Amniotic stem cell (primary cell): ENCODE measurements around the gene DLX2.
"Not testable (repeated sequence)": the region's sequence is repeated elsewhere in the genome, so short reads cannot be mapped to it uniquely, and the experiment has no call there.

Source experiments
- DNase-seq: peaks from one replicate; lab custom pipeline; 2025; lab: John Stamatoyannopoulos, UW

The DLX2 gene

DNA sequence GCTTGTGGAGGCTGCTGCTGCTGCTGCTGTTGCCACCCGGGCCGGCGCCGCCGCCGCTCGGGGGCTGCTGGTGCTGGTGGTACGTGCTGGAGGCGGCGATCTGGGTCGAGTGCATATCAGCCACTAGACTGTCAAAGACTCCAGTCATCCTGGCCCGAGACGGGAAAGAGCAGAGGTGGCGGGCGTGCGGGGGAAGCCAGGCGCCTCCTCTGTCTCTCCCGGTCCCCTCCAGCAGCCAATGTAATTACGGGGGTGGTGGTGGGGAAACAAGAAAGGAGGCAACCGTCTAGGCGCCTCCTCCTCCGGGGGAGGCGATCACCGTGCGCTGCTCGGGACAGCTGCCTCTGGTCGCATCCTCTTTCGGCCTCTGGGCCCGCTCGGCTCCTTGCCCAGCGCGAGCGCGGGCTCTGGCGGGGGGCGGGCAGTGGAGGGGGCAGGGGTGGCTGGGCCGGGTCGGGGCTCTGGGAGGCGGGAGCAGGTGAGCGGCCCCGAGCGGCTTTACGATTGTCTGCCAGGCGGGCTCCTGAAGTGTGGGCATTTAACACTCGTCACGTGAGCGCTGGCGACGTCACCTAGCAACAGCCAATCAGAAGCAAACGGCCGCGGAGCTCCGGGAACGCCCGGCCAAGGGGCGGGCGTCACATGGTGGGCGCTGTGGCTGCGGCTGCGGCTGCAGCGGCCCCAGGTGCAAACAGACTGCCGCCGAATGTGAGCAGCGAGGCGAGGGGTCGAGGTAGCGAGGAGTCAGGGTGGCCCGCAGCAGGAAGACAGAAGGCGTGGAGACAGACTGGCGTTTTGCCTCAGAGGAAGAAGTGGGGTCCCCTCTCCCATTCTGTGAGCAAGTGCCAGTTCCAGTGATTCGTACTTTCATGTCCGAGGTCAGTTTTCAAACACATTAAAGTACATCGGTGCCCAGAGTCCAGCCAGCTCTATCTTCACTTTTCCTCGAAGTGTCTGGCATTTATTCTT is at the start of gene DLX2:
DLX2 (minus strand) TSS at position 510 of the 969 bp plus-strand sequence; CDS start at position 148, 362 bp downstream.
- DNase-seq, result peak; percentile 91

DNA sequence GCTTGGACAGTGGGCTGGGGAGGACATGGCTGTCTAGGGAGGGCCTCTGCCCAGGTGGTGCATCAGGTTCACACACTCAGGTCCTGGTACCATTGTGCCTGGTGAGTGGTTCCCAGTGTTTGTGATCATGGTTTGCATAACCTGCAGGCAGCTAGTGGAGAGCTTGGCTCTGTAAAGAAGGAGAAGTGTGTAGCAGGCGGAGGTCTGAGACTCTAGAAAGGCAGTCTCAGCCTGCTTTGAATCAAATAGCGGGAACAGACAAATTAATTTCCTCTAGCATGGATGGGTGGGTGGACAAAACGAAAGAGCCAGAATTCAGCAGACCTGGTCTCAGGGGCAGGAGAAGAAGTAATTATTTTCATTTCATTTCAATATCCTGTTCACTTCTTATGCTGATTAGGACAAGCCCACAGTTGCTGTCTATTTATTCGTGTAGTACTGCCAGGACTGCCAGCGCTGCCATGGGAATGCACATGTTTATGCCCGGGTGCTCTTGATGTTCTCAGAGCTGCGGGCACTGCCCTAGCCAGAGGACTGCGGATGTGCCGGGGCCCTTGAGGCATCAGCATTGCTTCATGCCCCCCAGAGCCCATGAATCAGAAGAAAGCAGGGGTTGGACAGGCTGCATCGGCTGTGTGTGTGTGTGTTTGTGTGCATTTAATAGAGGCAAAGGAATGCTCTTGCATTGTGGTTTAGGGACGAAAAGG is 45.4 kb upstream of the DLX2 start:
- no peak for DNase-seq

GRCh38 chr2:172143817-172144216 is 41.1 kb upstream of the DLX2 start:
- no peak for DNase-seq

GRCh38 chr2:172138727-172139126 is 36.0 kb upstream of the DLX2 start:
- not testable (repeated sequence) for DNase-seq

DNA sequence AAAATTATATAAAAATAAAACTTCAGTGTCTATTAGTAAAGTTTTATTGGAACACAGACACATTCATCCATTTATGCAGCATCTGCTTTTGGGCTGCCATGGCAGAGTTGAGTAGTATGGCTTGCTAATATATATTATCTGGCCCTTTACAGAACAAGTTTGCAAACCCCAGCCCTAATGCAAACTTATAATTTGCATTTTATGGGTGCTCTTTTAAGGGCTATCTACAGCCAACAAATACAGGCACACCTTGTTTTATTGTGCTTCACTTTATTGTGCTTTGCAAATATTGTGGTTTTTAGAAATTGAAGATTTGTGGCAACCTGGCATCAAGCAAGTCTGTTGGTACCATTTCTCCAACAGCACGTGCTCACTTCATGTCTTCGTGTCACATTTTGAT is 35.2 kb upstream of the DLX2 start:
- no peak for DNase-seq

DNA sequence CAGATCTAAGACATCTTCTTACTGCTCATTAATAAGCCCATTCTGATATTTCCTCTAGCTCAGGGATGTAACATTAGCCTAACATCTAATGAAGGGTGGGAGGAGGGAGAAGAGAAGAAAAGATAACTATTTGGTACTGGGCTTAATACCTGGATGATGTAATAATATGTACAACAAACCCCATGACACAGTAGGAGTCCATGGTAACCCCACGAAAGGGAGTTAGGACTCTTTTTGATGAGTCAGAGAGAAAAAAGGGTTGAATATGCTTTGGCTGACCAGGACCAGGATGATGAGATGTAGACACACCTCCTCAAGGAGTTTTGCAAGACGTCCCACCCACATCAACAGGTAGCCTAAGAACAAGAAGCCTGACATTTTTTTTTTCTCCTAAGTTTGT is 34.4 kb upstream of the DLX2 start:
- no peak for DNase-seq

- DNase-seq, result no peak
Observed at GRCh38 chr2:172135446-172135845, 32.7 kb upstream of the DLX2 start.

- DNase-seq, result no peak
Observed at GRCh38 chr2:172134270-172134669, 31.6 kb upstream of the DLX2 start.

DNA sequence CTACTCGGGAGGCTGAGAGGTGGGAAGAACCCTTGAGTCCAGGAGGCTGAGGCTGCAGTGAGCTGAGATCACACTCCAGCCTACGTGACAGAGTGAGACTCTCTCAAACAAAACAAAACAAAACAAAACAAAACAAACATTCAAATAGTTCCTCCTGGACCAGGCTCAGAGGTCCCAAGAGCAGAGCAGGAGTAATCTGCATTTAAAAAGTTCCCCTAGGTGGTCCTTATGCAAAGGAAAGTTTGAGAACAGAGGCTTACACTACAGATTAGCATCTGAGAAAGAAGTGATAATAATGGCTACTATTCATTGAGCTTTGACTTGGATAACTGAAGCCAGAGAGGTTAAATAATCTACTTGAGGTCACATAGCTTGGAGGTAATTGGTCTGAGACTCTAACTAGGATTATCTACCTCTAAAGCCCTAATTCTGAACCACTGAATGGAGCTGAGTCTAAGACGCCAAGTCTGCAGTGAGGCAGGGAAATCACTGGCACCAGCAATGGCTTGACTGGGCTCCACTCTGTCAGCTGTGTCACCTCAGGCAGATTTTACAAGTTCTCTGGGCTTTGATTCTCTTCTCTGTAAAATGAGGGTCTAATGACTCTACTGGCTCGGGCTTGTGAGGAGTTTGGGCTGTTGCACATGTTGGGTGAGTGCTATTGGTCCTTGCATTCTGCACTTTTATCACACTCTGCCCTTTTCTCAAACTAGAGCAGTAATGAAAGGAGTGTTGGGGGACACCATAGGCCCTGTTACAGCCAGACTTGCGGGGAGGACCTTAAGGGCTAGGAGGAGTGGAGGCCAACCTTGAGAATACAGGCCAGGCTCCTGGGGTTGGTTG is 29.2 kb upstream of the DLX2 start:
- no peak for DNase-seq

DNA sequence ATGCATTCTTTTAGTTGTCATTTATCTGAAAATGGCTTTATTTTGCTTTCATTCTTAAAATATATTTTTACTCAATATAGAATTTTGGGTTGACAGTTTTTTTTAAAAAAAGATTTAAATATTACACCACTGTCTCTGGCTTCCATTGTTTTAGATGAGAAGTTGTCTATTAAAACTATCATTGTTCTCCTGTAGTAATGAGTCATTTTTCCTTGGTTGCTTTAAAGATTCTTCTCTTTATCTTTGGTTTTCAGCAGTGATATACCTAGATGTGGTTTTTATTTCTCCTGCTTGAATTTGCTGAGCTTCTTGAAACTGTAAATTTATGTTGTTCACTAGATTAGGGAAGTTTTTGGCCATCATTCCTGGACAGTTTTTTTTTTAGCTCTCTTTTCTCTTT is 26.7 kb upstream of the DLX2 start:
- no peak for DNase-seq

- DNase-seq, result no peak
Observed at GRCh38 chr2:172128484-172128883, 25.8 kb upstream of the DLX2 start.

DNA sequence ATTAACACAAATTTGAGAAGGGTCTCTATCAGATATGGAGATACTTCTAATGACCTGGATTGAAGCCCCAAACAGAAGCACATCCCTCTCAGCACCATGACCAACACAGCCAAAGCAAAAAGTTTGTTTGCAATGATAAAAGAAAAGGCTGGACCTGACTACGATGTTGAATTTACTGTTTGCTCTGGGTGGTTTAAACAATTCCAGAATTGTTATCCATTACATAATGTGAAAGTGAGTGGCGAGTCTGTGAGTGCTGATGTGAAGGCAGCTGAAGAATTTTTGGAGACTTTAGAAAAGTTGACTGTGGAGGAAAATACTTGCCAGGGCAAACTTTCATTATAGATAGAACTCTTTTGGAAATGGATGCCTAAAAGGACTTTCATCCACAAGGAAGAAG is 17.4 kb upstream of the DLX2 start:
- no peak for DNase-seq

DNA sequence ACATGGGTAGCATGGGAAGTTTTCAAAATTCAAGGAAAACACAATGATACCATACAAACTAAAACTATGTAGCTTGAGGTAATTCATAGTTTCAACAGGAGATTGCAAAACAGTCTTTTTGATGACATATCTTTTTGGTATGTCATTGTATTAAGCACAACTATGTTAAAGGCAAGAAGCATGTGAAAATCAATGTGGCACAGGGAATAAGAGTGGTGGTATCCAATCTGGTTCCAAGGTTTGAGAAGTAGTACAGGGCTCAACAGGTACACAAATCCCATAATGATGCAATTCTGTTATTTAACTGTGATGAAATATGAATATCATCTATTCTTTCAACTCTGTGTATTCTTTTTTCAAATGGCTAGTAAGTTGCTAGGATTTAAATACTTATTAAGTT is 16.4 kb upstream of the DLX2 start:
- no peak for DNase-seq

DNA sequence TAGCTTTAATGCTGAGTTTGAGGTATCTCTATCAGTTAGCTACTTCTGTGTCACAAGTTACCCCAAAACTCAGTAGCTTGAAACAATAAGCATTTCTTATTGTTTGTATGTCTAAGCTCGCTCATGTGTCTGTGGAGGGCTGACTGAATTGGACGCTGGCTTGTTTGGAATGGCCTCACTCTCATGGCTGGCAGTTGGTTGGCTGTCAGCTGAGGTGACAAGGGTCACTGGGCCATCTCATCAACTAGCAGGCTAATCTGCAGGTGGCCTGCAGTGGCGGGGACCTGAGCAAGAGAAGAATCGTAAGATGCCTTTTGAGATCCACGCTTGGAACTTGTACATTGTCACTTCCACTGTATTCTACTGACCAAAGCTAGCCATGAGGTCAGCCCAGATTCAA is 13.4 kb upstream of the DLX2 start:
- DNase-seq, result no peak

- no peak for DNase-seq
Observed at GRCh38 chr2:172114579-172114978, 11.9 kb upstream of the DLX2 start.

- DNase-seq, result not testable (repeated sequence)
Observed at GRCh38 chr2:172114176-172114575, 11.5 kb upstream of the DLX2 start.

DNA sequence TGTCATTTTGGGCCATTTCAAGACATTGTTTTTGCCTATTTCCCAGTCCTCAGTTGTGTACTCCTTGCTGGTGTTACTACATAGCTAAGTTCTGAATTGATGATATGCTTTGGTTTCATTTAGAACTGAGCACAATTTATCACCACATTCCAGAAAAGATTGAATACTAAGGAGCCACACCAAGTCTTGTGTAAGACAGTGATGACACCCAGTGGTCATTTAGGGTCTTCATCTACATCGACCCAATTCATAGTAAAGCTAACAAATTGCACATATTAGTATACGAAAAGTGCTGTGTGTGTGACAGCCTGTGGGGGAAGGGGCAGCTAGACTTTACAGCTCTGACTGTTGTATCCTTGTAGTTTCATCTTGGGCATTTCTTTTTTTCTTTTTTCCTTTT is 10.9 kb upstream of the DLX2 start:
- no peak for DNase-seq

DNA sequence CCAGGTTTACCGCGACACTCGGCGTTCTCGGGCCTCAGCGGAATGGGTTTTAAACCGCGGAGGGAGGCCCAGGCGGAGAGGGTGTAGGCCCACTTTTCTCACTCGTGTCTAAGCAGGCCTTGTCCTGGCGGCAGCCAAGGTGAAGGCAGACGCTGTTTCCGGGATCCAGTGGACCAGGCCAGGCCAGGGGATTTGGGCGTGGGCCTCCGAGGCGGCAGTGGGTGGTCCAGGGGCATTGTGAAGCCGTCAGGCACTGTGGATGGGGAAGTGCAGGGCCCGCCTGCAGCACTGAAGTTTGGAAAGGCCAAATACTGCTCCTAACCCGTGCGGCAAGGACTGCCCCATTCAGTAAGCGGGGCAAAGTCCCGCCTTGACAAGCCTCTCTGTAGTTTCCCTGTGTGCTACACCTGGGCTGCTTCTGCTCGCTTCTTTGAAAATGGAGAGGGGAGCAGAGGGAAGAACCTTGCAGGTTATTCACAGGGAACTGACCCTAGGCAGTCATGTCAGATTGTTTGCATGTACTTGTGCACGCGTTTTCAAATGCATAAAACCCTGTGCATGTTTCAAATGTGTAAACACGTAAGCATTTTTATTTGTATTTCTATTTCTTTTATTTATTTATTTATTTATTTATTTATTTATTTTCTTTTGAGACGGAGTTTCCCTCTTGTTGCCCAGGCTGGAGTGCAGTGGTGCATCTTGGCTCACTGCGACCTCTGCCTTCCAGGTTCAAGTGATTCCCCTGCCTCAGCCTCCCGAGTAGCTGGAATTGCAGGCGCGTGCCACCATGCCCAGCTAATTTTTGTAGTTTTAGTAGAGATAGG is 7.5 kb upstream of the DLX2 start:
- DNase-seq, result no peak

DNA sequence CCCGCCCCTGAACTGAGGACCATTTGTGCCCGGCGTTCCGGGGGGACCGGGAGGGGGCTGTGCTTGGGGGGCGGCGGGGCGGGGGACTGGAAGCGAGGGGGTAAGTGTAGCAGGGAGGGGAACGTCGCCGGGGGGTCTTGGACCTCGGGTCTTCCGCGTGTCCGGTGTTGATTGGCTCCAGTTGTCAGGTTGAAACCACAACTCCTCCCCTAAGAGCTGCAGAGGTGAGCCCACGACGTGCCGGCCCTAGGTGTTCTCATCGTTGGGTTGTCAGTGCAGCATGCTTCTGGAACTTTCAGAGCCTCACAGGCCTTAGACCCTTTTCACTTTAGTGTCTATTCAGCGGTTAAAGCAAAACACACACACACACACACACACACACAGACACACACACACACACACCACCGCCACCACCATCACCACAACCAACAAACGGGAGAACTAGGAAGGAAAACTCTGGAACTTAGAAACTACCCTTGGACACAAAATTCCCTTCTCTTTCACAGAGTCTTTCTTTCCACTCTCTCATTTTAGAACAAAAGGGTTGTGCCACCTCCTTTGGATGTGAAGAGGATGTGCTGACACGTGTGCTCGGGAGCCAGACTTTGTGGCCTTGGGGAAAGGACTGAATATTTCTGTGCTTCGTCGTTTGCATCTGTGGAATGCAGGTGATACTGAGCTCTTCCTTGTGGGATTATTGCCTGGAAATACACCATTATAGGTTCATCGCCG is 6.7 kb upstream of the DLX2 start:
- no peak for DNase-seq

GRCh38 chr2:172108587-172108930 is 5.9 kb upstream of the DLX2 start:
- no peak for DNase-seq
